ENCODE results near the gene GIPC1. TPM values are rescaled to one million over a fixed set of nuclear protein-coding genes. Genes with fewer than 3 reads are reported as not detected.
"Not testable (repeated sequence)": the region's sequence is repeated elsewhere in the genome, so short reads cannot be mapped to it uniquely, and the experiment has no call there.

GIPC1 gene
- total RNA-seq, 1 experiment from 2014 or later: 160 TPM

DNA sequence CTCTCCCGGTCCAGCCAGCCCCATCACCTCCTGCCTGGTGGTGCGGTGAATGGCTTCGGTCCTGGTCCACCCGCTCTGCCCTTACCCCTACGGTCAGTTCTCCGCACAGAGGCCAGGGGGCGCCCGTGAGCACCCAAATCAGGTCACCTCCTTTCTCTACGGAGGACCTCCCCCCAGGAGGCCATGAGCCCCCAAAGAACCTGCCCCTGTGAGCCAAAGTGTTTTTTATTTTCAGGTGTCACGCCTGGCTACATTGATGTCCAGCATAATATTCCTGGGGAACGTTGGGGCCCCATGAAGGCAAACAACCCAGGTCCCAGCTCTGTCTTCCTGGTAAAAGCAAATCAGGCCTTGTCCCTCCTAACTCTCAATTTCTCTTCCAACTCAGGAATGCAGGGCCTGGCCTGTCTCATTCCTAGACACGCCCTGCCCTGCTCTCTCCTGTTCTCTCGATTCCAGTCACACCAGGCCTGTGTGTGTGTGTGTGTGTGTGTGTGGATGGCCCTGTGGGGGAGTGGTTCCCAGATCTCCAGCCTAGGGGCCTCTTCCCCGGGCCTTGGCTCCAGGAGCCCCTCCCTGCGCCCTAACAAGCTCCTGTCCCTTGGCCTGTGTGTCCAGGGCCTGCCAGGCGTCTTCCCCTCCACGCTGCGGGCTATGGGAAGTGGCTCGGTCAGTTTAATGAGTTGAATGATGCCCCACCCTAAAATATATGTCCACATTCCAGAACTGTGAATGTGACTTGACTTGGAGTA is 9.7 kb upstream of the GIPC1 start:
- POLR2A ChIA-PET: interaction anchor here (0.5 to 0.6 kb wide), 3 partner anchors 10 to 50 kb away, joined by 3 read pairs; no protein-coding TSS in a partner anchor
- in situ Hi-C loops (cut with HindIII; ENCODE audit: low pct_unique_long_range_greater_than_20kb, low sequenced_read_pairs): no loop called here
- BruUV-seq (replicated peaks): no TSS peak

DNA sequence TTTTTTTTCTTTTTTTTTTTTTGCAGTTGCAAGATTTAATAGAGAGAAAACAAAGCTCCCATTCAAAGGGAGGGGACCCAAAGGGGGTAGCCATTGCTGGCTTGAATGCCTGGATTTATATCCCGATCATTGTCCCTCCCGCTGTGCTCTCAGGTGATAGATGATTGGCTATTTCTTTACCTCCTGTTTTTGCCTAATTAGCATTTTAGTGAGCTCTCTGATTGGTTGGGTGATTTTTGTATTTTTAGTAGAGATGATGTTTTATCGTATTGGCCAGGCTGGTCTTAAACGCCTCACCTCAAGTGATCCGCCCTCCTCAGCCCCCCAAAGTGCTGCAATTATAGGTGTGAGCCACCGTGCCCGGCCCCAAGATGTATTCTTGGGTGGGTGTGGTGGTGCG is 8.6 kb upstream of the GIPC1 start:
- intact Hi-C loops (cut with micrococcal nuclease; ENCODE audit: unreplicated experiment); ATAC-seq; BruUV-seq (replicated peaks); POLR2A ChIA-PET; DNase-seq (ENCODE audit: low read depth, low spot score); in situ Hi-C loops (cut with HindIII; ENCODE audit: low pct_unique_long_range_greater_than_20kb, low sequenced_read_pairs); H3K27me3 ChIP-seq (ENCODE audit: control insufficient read depth, insufficient read depth, low read length); H3K9me3 ChIP-seq (ENCODE audit: control insufficient read depth, insufficient read depth, low read depth, low read length); H3K4me1 ChIP-seq (ENCODE audit: control insufficient read depth, insufficient read depth, low read length); H3K36me3 ChIP-seq (ENCODE audit: control insufficient read depth, insufficient read depth, low read length); H3K27ac ChIP-seq (ENCODE audit: low read length); H3K4me3 ChIP-seq (ENCODE audit: low read depth in 2 of 2, low read length in 2 of 2): not testable (repeated sequence)
- CTCF ChIA-PET: interaction anchor here (0.7 to 1.7 kb wide), 2 partner anchors 21 to 182 kb away, joined by 4 read pairs; no protein-coding TSS in a partner anchor

More for the DNA sequence above, 9.7 kb upstream of the GIPC1 start:
- Histone ChIP-seq H3K27ac (ENCODE audit: low read length) (peak overlapping the region; percentile 52), H3K36me3 (ENCODE audit: control insufficient read depth, insufficient read depth, low read length) (no peaks in the 10 kb centered on the region), H3K4me3 (ENCODE audit: low read depth in 2 of 2, low read length in 2 of 2) (no peak overlapping the region), H3K9me3 (ENCODE audit: control insufficient read depth, insufficient read depth, low read depth, low read length) (no peaks in the 10 kb centered on the region), H3K27me3 (ENCODE audit: control insufficient read depth, insufficient read depth, low read length) (no peaks in the 10 kb centered on the region), H3K4me1 (ENCODE audit: control insufficient read depth, insufficient read depth, low read length) (peaks cover 12% of the 10 kb centered on the region)
- ATAC-seq: peak; percentile 88
- DNase-seq (ENCODE audit: low read depth, low spot score): no peak
- CTCF ChIA-PET: interaction anchor here (0.6 to 1.7 kb wide), 6 partner anchors 9 to 30 kb away, joined by 4 to 10 read pairs (median 4); partner anchors contain the start of genes DNAJB1 and GIPC1
- intact Hi-C loops (cut with micrococcal nuclease; ENCODE audit: unreplicated experiment): no loop called here
- no peak for TF ChIP-seq SIN3A (IDR thresholded peaks at IDR 0.05; ENCODE audit: borderline replicate concordance, insufficient read depth, low read depth, low read length)
- TF ChIP-seq, protein P1, sequence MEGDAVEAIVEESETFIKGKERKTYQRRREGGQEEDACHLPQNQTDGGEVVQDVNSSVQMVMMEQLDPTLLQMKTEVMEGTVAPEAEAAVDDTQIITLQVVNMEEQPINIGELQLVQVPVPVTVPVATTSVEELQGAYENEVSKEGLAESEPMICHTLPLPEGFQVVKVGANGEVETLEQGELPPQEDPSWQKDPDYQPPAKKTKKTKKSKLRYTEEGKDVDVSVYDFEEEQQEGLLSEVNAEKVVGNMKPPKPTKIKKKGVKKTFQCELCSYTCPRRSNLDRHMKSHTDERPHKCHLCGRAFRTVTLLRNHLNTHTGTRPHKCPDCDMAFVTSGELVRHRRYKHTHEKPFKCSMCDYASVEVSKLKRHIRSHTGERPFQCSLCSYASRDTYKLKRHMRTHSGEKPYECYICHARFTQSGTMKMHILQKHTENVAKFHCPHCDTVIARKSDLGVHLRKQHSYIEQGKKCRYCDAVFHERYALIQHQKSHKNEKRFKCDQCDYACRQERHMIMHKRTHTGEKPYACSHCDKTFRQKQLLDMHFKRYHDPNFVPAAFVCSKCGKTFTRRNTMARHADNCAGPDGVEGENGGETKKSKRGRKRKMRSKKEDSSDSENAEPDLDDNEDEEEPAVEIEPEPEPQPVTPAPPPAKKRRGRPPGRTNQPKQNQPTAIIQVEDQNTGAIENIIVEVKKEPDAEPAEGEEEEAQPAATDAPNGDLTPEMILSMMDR (IDR thresholded peaks at IDR 0.05): peak; percentile 92
- TF ChIP-seq POLR2AphosphoS5 (IDR thresholded peaks at IDR 0.05; ENCODE audit: low read depth, low read length): no peak

DNA sequence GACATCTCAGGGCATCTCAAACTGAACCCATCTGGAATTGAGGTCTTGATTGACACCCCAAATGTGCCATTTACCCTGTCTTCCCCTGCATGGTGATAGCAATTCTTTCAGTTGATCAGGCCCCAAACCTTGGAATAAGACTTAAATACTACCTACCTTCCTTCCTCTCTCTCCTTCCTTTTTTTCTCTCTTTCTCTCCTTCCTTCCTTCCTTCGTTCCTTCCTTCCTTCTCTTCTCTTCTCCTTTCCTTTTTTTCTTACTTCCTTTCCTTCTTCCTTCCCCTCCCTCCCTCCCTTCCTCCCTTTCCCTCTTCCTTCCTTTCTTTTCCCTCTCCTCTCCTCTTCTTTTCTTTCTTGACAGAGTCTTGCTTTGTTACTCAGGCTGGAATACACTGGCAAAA is 7.4 kb upstream of the GIPC1 start:
- no peaks in the 10 kb centered on the region for H3K27me3 ChIP-seq (ENCODE audit: control insufficient read depth, insufficient read depth, low read length)
- no peaks in the 10 kb centered on the region for H3K36me3 ChIP-seq (ENCODE audit: control insufficient read depth, insufficient read depth, low read length)
- H3K4me3 ChIP-seq (ENCODE audit: low read depth in 2 of 2, low read length in 2 of 2): no peak overlapping the region
- H3K9me3 ChIP-seq (ENCODE audit: control insufficient read depth, insufficient read depth, low read depth, low read length): no peaks in the 10 kb centered on the region
- no peak for DNase-seq (ENCODE audit: low read depth, low spot score)
- no peak overlapping the region for H3K27ac ChIP-seq (ENCODE audit: low read length)
- ATAC-seq: no peak
- BruUV-seq (replicated peaks): no TSS peak
- TF ChIP-seq, protein P1 (IDR thresholded peaks at IDR 0.05): no peak
- TF ChIP-seq POLR2AphosphoS5 (IDR thresholded peaks at IDR 0.05; ENCODE audit: low read depth, low read length) (no peak), SIN3A (IDR thresholded peaks at IDR 0.05; ENCODE audit: borderline replicate concordance, insufficient read depth, low read depth, low read length) (no peak), TCF7L2 (IDR thresholded peaks at IDR 0.05; ENCODE audit: low read depth, low read length) (no peak)
- TF ChIP-seq, protein P2, sequence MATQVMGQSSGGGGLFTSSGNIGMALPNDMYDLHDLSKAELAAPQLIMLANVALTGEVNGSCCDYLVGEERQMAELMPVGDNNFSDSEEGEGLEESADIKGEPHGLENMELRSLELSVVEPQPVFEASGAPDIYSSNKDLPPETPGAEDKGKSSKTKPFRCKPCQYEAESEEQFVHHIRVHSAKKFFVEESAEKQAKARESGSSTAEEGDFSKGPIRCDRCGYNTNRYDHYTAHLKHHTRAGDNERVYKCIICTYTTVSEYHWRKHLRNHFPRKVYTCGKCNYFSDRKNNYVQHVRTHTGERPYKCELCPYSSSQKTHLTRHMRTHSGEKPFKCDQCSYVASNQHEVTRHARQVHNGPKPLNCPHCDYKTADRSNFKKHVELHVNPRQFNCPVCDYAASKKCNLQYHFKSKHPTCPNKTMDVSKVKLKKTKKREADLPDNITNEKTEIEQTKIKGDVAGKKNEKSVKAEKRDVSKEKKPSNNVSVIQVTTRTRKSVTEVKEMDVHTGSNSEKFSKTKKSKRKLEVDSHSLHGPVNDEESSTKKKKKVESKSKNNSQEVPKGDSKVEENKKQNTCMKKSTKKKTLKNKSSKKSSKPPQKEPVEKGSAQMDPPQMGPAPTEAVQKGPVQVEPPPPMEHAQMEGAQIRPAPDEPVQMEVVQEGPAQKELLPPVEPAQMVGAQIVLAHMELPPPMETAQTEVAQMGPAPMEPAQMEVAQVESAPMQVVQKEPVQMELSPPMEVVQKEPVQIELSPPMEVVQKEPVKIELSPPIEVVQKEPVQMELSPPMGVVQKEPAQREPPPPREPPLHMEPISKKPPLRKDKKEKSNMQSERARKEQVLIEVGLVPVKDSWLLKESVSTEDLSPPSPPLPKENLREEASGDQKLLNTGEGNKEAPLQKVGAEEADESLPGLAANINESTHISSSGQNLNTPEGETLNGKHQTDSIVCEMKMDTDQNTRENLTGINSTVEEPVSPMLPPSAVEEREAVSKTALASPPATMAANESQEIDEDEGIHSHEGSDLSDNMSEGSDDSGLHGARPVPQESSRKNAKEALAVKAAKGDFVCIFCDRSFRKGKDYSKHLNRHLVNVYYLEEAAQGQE (IDR thresholded peaks at IDR 0.05; ENCODE audit: insufficient read depth in 1 of 2, low read depth in 2 of 2, low read length in 1 of 2): no peak
- H3K4me1 ChIP-seq (ENCODE audit: control insufficient read depth, insufficient read depth, low read length): peaks cover 8% of the 10 kb centered on the region
- ChIA-PET CTCF (no interaction called here), POLR2A (no interaction called here)
- intact Hi-C loops (cut with micrococcal nuclease; ENCODE audit: unreplicated experiment) (no loop called here), in situ Hi-C loops (cut with HindIII; ENCODE audit: low pct_unique_long_range_greater_than_20kb, low sequenced_read_pairs) (no loop called here)

Measured in Panc1 (cell line).